ENCODE results near the gene CDH24. TPM values are rescaled to one million over a fixed set of nuclear protein-coding genes. Genes with fewer than 3 reads are reported as not detected.

Gene CDH24
- total RNA-seq: 1 to 10 TPM; 2.4 to 2.5 TPM

GRCh38 chr14:23056956-23057756 lies at the start of gene CDH24:
Gene CDH24 (minus strand): TSS chr14:23057520. CDS start chr14:23055733, 1,787 bp downstream.
- ATAC-seq (peak; percentile 82), DNase-seq (peak; percentile 81)
- H3K4me3 Mint-ChIP-seq: peak within 1 kb of the TSS; percentile 77
- H3K9me3 Mint-ChIP-seq (ENCODE audit: low read depth): no peaks in the 10 kb centered on the region
- H3K4me1 Mint-ChIP-seq: peaks cover 16% of the 10 kb centered on the region
- H3K27ac Mint-ChIP-seq: peak within 1 kb of the TSS; percentile 43
- CTCF ChIA-PET: interaction anchor here (0.8 to 19.1 kb wide), 53 partner anchors 10 to 497 kb away, joined by 3 to 867 read pairs (median 5); partner anchors contain the start of genes ACIN1, AJUBA, C14orf119 and HAUS4
- H3K36me3 Mint-ChIP-seq: peaks cover 12% of the 10 kb centered on the region
- H3K27me3 Mint-ChIP-seq: peaks cover 8% of the 10 kb centered on the region

GRCh38 chr14:23106747-23107045 lies 49.4 kb upstream of the CDH24 start:
- CTCF ChIA-PET: interaction anchor here (1.0 to 1.5 kb wide), 2 partner anchors 9 to 12 kb away, joined by 3 read pairs; partner anchors contain the start of gene ACIN1
- H3K4me3 Mint-ChIP-seq: no peak overlapping the region
- no peak for ATAC-seq
- H3K4me1 Mint-ChIP-seq: no peaks in the 10 kb centered on the region
- H3K27ac Mint-ChIP-seq: no peak overlapping the region
- H3K36me3 Mint-ChIP-seq: no peaks in the 10 kb centered on the region
- H3K9me3 Mint-ChIP-seq (ENCODE audit: low read depth): no peaks in the 10 kb centered on the region
- peaks cover 2% of the 10 kb centered on the region for H3K27me3 Mint-ChIP-seq
- DNase-seq: no peak

DNA sequence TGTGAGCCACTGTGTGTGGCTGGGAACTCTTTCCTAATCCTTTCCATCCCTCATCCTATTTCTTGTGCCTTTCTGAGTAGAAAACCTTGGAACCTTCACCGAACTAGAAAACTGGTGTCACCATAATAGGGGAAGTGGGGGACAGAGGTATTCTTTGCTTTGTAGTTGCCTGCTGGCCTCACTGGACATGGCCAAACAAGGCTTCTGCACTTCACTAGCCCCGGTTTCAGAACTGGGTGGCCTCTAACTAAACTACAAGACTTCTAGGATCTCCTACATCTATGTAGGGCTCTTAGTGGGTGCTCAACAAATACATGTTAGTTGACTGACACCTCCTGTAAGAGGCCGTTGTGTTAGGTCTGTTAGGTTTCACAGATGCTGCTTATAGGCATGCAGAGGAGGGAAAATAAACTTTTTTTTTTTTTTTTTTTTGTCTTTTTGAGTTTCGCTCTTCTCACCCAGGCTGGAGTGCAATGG lies 48.1 kb upstream of the CDH24 start:
- Mint-ChIP-seq H3K27ac (no peak overlapping the region), H3K36me3 (no peaks in the 10 kb centered on the region), H3K27me3 (peaks cover 2% of the 10 kb centered on the region), H3K9me3 (ENCODE audit: low read depth) (no peaks in the 10 kb centered on the region), H3K4me1 (no peaks in the 10 kb centered on the region), H3K4me3 (no peak overlapping the region)
- DNase-seq: no peak
- ATAC-seq: no peak
- CTCF ChIA-PET: no interaction called here

DNA sequence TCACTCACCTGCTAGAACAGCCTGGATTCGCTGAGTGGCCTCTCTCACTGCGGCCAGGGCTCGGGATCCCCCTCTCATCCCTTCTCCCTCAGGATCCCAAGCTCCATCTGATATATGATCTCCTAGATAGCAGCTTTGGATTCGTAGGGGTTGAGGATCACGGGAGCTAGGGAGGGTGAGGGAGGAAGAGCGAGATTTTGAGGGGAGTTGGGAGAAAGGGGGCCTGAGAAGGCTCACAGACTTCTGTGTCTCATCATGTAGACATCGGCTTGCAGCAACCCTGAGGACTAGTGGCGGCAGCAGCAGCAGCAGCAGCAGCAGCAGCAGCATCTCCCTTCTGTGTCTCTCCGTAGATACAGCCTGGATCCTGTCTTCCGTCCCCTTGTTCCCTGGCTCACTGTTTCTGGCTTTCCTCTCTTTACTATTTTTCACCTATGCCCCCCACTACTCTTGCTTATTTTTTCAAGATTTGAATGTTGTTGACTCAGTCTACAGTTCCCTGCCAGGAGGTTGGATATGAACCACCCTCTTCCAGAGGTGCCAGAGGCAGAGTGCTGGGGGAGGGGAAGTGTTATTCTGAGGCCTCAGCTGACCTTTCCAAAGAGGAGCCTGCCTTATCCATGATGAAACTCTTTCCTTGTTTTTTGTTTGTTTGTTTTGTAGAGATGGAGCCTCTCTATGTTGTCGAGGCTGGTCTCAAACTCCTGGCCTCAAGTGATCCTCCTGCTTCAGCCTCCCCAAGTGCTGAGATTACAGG lies 47.4 kb upstream of the CDH24 start, which contains the start of gene CIROP:
CIROP (minus strand) TSS at position 399 of the 757 bp plus-strand sequence; CDS start at position 330, 69 bp downstream.
- no peak for DNase-seq
- Mint-ChIP-seq H3K4me3 (no peak within 1 kb of the TSS), H3K27ac (no peak within 1 kb of the TSS), H3K4me1 (no peaks in the 10 kb centered on the region), H3K27me3 (peaks cover 2% of the 10 kb centered on the region), H3K9me3 (ENCODE audit: low read depth) (no peaks in the 10 kb centered on the region), H3K36me3 (no peaks in the 10 kb centered on the region)
- CTCF ChIA-PET: interaction anchor here (1.9 kb wide), 1 partner anchor 15 kb away, joined by 7 read pairs; no protein-coding TSS in a partner anchor
- ATAC-seq: no peak

GRCh38 chr14:23104070-23104590 lies 46.8 kb upstream of the CDH24 start:
- H3K9me3 Mint-ChIP-seq (ENCODE audit: low read depth): no peaks in the 10 kb centered on the region
- CTCF ChIA-PET: interaction anchor here (1.8 to 1.9 kb wide), 2 partner anchors 16 to 27 kb away, joined by 4 to 7 read pairs; no protein-coding TSS in a partner anchor
- peaks cover 2% of the 10 kb centered on the region for H3K27me3 Mint-ChIP-seq
- H3K4me3 Mint-ChIP-seq: no peak overlapping the region
- peaks cover 2% of the 10 kb centered on the region for H3K36me3 Mint-ChIP-seq
- no peak overlapping the region for H3K27ac Mint-ChIP-seq
- DNase-seq (no peak), ATAC-seq (no peak)
- H3K4me1 Mint-ChIP-seq: no peaks in the 10 kb centered on the region

DNA sequence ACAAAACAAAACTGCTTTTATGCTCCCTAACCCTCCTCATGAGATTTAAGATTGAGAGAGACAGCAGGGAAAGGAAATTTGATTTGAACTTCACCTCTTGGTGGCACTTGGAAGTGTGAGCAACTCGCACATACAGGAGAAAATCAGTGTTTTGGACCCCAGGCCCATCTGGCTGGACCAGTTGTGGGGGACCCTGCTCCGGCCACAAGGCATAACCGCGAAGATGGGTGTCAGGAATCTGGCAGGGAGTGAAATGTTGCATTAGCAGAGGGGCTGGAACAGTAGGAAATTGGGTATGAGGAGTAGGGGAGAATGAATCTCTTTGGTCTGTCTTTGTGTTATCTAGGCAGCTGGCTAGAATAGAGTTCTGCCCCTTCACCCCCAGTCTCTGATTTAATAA lies 46.3 kb upstream of the CDH24 start:
- ATAC-seq (no peak), DNase-seq (no peak)
- Mint-ChIP-seq H3K27me3 (peaks cover 2% of the 10 kb centered on the region), H3K9me3 (ENCODE audit: low read depth) (no peaks in the 10 kb centered on the region), H3K4me3 (no peak overlapping the region), H3K36me3 (peaks cover 6% of the 10 kb centered on the region), H3K4me1 (no peaks in the 10 kb centered on the region), H3K27ac (no peak overlapping the region)
- CTCF ChIA-PET: interaction anchor here (1.8 to 1.9 kb wide), 2 partner anchors 17 to 27 kb away, joined by 4 to 7 read pairs; no protein-coding TSS in a partner anchor

- DNase-seq (no peak), ATAC-seq (no peak)
- no peak overlapping the region for H3K4me3 Mint-ChIP-seq
- CTCF ChIA-PET: interaction anchor here (1.8 kb wide), 2 partner anchors 26 to 34 kb away, joined by 4 to 6 read pairs; no protein-coding TSS in a partner anchor
- H3K4me1 Mint-ChIP-seq: peaks cover 1% of the 10 kb centered on the region
- H3K36me3 Mint-ChIP-seq: peaks cover 13% of the 10 kb centered on the region
- no peaks in the 10 kb centered on the region for H3K9me3 Mint-ChIP-seq (ENCODE audit: low read depth)
- H3K27me3 Mint-ChIP-seq: peaks cover 2% of the 10 kb centered on the region
- H3K27ac Mint-ChIP-seq: no peak overlapping the region
Measured at GRCh38 chr14:23102801-23103200, 45.5 kb upstream of the CDH24 start.

GRCh38 chr14:23101986-23102625 lies 44.8 kb upstream of the CDH24 start:
- Mint-ChIP-seq H3K27ac (no peak overlapping the region), H3K27me3 (peaks cover 2% of the 10 kb centered on the region), H3K36me3 (peaks cover 20% of the 10 kb centered on the region), H3K4me1 (peaks cover 8% of the 10 kb centered on the region), H3K4me3 (no peak overlapping the region), H3K9me3 (ENCODE audit: low read depth) (no peaks in the 10 kb centered on the region)
- DNase-seq (no peak), ATAC-seq (no peak)
- CTCF ChIA-PET: interaction anchor here (1.6 to 1.8 kb wide), 3 partner anchors 18 to 33 kb away, joined by 4 to 6 read pairs (median 6); no protein-coding TSS in a partner anchor

DNA sequence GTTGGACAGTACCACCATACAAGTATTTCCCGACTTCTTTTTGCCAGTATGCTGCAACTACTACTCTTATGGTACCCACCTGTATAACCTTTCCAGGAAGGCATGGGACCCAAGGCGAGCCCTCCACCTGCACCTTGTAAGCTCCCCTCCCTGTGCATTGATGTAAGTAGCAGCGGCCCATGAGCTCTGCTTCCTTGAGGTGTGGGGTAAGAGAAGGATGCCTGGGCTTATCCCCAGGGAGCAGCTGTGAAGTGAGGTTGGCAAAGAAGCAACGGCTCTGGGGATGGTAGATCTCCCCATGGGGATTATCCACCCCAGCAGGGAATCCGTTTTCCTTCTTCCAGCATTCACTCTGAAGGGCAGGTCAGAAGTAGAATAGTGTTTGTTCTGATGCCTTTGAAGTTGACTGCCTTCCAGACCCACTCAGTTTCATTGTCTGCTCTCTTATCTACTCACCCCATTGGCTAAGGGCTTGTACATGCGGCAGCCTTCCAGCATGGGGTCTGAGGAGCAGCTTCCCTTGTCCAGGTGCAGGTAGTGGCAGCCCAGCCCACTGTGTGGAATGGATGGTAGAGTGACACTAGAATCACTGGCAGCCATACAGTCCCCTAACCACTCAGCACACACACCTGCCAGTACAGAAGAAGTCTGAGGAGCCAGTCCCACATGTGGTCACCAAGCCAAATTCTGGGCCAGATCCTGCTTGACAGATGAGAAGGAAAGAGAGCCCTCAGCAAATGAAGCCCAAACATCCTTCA lies 44.1 kb upstream of the CDH24 start:
- no peaks in the 10 kb centered on the region for H3K9me3 Mint-ChIP-seq (ENCODE audit: low read depth)
- CTCF ChIA-PET: interaction anchor here (1.6 to 2.2 kb wide), 3 partner anchors 19 to 33 kb away, joined by 6 to 10 read pairs (median 6); no protein-coding TSS in a partner anchor
- no peak overlapping the region for H3K4me3 Mint-ChIP-seq
- DNase-seq: no peak
- no peak overlapping the region for H3K27ac Mint-ChIP-seq
- no peak for ATAC-seq
- peaks cover 15% of the 10 kb centered on the region for H3K4me1 Mint-ChIP-seq
- peaks cover 2% of the 10 kb centered on the region for H3K27me3 Mint-ChIP-seq
- H3K36me3 Mint-ChIP-seq: peaks cover 23% of the 10 kb centered on the region

DNA sequence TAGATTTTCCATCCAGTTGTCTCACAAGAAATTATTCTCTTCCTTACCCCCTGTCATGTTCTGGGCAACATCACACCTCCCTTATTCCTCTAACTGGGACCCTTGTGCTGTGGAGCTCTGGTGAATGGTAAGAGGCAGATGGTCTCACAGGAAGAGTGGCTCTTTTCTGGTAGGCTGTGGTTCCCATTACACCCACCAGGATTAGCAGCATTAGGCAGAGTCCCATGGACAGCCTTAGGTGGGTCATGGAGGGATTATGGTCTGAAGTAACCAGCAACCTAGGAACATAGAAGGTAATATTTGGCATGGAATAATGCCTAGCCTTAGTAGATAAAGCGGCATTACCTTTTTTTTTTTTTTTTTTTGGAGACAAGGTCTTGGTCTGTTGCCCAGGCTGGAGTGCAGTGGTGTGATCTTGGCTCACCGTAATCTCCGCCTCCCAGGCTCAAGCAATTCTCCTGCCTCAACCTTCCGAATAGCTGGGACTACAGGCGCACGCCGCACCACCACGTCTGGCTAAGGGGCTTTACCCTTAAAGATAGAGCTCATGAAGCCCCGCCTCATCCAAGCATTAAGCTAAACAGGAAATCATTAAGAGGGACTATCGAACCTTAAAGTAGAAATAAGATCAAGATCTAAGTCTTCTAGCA lies 42.0 kb upstream of the CDH24 start:
- CTCF ChIA-PET: interaction anchor here (0.6 to 2.2 kb wide), 7 partner anchors 10 to 529 kb away, joined by 3 to 10 read pairs (median 3); no protein-coding TSS in a partner anchor
- Mint-ChIP-seq H3K27me3 (no peaks in the 10 kb centered on the region), H3K36me3 (peaks cover 23% of the 10 kb centered on the region), H3K4me3 (no peak overlapping the region), H3K9me3 (ENCODE audit: low read depth) (no peaks in the 10 kb centered on the region), H3K4me1 (peaks cover 16% of the 10 kb centered on the region), H3K27ac (no peak overlapping the region)
- ATAC-seq (no peak), DNase-seq (no peak)

DNA sequence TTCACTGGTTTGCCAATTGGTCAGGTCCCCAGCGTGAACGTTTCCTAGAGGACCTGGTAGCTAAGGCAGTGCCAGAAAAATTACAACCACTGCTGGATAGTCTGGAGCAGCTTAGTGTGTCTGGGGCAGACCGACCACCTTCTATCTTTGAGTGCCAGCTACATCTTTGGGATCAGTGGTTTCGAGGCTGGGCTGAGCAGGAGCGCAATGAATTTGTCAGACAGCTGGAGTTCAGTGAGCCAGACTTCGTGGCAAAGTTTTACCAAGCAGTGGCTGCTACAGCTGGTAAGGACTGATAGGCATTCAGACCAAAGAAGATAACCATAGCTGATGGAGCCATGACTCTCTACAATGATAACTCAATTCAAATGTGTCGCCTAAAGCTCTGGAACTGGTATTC lies 40.5 kb upstream of the CDH24 start:
- H3K27ac Mint-ChIP-seq: no peak overlapping the region
- DNase-seq: no peak
- peaks cover 25% of the 10 kb centered on the region for H3K4me1 Mint-ChIP-seq
- H3K27me3 Mint-ChIP-seq: no peaks in the 10 kb centered on the region
- peak overlapping the region; percentile 21 for H3K4me3 Mint-ChIP-seq
- CTCF ChIA-PET: interaction anchor here (0.7 to 5.2 kb wide), 4 partner anchors 9 to 29 kb away, joined by 3 to 61 read pairs (median 28); partner anchors contain the start of gene CEBPE
- no peaks in the 10 kb centered on the region for H3K9me3 Mint-ChIP-seq (ENCODE audit: low read depth)
- H3K36me3 Mint-ChIP-seq: peaks cover 27% of the 10 kb centered on the region
- ATAC-seq: no peak

Measured in activated CD8-positive, alpha-beta memory T cell treated with anti-CD3 and anti-CD28 coated beads, Interleukin-2, amount 10 ng/mL, durations not matched to agents 7 days and 5 days (primary cell).